Measurements from ENCODE around the gene SYT1.
"Not testable (repeated sequence)": the region's sequence is repeated elsewhere in the genome, so short reads cannot be mapped to it uniquely, and the experiment has no call there.

Gene SYT1

DNA sequence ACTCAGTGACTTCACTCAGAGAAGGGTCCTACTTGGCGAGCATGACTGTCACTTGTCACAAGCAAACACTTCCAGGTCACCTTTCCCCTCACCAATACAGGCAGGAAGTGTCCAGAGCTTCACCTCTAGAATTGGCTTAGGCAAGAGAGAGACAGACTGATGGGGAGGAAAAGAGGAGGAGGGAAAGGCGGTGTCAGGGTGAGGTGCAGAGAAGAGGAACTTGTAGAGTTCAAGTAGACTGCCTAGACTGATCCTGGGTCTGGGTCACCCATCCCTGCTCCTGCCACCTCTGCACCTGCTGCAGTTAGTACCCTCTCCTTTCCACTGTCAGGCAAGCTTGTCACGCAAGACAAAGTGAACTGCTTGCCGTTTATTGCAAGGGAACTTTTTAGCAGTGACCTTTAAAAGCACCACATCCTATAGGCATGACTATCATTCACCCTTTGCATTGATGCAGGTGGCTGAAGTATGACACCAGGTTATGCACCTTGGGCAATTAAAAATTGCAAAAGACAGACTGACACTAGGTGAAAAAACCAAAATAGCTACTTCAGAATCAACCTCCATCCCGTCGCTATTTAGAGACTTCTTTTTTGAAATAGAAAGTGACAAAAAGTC lies 292.4 kb downstream of the SYT1 start:
- DNase-seq: no peak

DNA sequence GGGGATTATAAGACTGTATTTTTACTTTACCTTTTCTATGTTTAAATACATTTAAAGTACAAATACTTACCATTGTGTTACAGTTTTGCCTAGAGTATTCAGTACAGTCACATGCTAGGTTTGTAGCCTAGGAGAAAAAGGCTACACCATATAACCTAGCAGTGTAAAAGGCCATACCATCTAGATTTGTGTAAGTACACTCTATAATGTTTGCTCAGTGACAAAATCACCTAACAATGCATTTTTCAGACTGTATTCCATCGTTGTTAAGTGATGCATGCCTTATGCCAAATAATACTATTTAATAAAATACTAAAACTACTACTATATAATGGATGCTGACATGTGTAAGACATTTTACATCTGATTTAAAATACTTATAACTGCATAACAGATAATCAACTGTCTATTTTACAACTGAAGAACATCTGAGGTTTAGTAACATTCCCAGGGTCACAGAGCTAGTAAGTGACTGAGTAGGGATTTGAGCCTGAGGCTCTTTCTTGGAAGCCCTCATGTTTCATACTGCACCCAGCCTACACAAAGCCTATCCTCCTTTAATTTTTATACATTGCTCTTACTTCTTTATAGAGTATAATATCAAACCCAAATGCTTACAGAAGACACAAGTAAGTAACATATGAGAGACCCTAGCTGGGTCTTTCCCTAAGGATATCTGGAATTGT lies 296.8 kb downstream of the SYT1 start:
- DNase-seq: no peak

DNA sequence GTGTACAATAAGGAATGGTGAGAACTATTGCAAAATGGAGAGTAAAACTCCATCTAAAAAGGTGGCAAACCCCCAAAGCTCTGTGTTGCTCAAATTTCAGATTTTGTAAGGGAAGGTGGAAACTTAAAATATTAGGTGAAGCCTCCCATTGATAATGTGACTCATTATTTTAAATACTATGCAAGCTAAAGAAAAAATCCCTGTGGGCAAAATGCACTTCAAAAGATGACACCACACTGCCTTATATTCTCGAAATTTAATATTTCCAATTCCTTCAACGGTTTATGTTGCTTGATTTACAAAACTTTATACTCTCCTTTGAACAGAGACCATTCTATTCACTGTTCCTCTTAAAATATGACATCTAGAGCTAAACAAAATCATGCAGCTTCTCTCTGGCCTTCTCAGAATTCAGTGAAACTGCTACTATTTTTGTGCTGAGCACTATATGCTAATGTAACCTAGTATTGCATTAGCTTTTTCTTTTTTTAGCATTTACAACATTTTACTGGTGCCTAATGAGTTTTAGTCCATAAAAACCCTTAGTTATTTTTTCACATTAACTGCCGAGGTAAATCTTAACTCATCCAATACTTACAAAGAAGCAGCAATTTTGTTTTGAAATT lies 297.7 kb downstream of the SYT1 start:
- DNase-seq: no peak

DNA sequence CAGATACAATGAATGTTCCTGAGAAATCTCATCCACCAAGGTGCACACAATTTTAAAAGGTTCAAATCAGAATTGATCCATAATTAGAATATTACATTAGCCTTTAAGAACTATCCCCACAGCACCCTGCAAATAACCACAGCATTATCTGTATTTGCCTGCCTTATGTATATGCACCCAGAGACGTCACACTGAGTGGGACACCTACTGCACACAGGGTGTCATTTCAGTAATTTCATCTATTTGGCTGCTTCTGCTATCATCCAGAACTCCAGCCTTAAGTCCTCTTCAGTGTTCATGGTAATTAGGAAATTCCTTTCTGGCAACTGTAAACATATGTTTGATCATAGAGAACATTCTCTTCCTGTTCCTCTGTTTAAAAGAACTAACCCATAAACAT lies 298.4 kb downstream of the SYT1 start:
- DNase-seq: no peak

DNA sequence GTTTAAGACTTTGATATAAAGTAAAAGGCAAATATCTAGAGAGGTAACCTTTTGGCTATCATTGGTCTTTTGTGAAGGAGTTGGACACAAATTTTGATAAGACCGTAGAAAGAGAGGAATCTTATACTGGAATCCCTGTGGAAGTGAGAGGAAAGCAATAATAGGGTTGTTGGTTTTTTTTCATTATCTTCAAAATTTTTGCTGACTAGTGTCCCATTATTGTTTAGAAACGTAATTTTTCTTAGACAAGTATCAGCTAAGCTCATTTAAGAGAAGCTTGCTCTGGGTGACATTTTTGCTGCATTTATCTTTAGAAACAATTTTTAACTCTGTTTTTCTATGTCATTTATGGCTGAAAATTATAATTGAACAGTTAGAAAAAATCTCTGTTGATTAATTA lies 300.3 kb downstream of the SYT1 start:
- no peak for DNase-seq

DNA sequence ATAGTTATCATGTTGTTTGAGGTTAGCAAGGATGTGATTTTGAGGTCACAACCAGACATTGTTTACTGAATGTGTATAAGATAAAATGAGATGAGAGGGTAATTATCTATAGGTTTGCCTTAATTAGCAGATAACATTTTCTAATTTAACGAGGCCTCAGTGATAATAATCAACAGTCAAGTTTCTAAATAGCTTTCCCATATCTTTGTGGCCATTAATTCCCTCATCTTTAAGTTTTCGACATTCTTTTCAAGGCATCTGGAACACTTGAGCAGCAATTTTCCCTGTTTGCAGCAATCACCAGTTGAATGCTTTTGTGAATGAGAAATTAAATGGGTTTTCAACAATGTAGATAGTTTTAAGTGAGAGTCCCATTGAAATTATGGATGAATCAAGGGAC lies 304.1 kb downstream of the SYT1 start:
- DNase-seq: no peak

DNA sequence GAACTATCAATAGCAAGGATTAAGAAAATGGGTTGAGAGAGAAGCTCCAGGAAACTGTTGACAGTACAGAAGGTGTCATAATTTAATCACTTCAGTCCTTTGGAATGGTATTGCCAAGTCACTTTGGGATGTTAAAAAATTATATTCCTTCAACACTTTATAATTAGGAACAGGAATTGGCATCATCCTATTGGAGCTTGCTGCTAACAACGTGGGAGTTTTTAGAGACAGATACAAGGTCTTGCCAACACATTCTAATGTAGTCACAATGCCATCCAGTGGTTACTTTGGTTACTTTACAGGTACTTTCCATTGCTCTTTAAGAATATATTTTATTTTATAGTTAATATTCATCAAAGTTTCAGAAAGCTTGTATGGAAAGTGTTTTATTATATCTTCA lies 310.1 kb downstream of the SYT1 start:
- no peak for DNase-seq

DNA sequence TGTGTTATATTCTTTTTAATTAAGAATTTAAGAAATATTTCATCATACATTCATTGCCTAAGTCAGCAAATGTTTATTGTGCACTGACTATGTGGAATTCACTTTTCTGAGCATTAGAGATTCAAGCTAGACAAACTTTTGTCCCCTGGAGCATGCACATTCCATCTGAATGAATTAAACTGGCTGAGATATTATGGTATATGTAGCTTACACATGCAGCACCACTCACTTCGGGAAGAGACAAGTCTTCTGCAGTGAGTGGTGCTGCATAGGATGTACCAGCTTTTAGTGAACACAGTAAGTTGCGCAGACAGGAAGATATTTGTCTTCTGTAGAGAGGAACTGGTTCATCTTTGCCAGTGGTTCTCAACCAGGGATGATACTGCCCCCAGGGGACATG lies 318.4 kb downstream of the SYT1 start:
- no peak for DNase-seq

DNA sequence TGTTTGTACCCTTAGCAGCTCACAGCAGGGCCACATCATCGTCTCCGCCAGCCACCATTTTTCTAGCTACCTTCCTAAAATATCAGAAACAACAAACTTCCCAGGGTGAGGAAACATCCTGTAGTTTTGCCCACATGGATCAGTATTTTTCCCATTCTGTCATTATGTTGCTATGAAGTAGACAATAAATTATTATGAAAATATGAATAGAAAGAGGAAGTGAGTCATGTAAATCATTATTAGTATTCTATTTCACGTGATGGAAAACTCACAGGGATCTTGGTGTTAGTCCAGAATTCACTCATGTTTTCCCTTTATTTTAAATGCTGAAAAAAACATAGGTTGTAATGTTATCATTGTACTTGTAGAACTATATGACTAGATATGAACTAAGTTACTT lies 319.4 kb downstream of the SYT1 start:
- DNase-seq: no peak

DNA sequence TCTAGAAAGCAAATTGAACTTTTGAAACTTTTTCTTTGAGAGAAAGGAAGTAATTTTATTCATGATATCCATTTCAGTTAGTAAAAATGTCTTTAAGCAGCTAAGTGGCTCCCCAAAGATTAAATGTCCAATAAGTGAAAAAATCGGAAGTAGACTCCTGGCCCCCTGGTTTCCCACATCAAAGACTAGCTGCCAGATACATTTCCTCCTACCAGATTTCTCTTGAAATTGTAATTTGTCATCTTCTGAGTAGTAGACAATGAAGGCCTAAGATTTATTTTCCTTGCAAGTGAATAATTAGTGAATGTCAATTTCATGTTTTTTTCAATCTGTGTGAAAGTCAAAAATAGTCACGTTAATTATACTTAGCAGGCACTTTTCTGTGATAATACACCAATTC lies 321.9 kb downstream of the SYT1 start:
- DNase-seq: no peak

DNA sequence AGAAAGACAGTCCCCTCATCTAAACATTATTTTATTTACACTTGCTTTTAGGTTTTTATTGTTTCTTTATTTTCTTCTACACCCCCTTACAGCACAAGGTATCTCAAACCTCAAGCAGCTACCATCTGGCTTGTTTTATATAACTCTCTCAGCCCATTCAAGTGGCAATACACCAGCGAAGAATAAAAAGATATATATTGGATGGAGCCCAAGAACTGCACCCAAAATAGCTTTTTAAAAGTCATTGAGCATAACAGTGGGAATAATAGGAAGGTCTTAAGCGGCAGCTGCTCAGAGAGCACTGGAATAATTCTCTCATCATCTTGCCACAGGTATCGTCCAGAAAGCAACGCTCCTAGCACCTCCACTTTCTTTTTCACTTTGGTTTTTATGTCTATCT lies 322.5 kb downstream of the SYT1 start:
- no peak for DNase-seq

DNA sequence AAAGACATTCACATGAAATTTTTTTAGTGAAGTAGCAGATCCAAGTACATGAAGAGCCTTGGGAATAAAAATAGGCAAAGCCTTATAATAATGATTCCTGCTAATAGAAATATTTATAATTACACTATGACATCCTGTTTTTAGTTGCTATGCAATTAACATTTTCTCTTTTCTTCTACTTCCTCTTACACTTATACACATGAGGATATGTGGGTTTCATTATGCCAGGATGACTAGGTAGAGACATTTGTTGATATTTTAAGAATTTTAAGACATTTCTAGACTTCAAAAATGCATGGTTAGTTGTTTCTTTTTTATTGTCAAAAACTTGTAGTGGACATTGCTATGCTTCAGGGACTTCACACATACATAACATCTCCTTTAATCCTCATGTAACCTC lies 326.8 kb downstream of the SYT1 start:
- no peak for DNase-seq

DNA sequence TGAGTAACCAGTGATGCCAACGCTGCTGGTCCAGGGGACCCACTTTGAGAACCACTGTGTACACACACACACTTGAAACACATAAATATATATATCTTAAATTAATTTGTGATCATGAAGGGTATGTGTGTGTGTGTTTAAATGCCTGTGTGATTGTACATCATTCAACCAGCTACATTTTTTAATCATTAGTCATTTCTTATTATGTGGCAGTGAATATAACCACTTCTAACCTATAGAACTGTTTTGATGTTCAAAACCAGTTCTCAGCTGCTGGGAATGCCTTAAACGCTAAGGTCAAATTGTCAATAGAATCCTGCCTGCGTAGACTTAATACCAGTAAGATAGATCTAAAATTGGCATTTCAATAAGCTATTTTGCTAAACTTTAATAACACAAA lies 330.0 kb downstream of the SYT1 start:
- DNase-seq: no peak

DNA sequence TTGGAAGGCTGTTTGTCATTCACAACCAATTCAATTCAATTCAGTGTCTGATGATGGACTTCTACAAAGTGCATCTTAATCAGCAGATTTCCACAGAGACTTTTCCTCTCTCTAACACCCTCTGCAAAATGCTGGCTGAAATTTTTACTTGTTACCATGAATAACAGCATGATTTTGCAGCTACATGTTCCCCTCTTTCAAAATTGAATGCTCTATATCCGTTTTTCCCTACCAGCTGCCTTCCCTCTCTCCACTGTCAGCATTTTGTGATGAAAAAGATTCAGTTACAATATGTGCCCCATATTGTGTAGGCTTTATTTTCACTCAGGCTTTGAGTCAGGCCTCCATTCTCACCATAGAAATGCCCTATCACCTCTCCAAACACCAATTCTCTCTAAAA lies 334.6 kb downstream of the SYT1 start:
- no peak for DNase-seq

DNA sequence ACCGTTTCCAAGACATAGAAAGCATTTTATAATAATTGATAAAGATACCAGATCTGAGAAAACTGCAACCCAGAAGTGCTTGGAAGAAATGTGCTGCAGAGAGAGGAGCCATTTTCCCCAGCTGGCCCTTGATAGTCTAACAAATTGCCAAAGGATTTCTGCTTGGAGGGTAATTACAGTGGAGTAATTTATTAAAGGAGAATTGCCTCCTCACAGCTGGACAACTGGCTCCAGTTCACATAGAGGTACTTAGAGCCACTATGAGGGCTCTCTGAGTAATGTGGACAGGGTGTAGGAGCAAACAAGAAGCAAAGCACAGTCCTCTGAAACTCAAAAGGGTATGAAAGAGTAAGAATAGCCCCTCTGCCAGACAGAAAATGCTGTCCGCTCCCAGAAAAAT lies 335.6 kb downstream of the SYT1 start:
- DNase-seq: no peak

DNA sequence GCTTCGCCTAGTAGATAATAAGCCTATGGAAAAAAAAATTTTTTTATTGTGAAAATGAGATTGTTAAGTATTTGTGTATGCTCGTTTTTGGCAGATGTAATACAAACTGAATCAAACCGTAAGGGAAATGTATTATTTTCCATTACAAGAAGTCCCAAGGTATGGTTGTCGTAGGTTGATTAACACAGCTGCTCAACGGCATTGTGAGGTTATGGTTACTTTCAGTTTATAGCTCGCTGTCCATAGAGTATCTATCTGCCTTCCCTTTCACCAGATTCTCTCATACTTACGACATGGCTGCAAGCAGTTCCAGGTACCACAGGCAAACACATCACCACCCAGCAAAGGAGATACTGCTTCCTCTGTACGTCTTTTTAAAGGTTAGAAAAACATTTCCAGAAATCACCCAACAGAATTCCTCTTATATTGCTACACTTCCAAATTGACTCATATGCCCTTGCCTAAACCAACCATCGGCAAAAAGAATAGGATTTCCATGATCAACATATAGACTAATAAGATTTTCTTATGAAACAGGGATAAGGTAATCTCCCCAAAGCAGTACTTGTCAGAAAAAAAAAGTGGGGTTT lies 338.6 kb downstream of the SYT1 start:
- DNase-seq: no peak

DNA sequence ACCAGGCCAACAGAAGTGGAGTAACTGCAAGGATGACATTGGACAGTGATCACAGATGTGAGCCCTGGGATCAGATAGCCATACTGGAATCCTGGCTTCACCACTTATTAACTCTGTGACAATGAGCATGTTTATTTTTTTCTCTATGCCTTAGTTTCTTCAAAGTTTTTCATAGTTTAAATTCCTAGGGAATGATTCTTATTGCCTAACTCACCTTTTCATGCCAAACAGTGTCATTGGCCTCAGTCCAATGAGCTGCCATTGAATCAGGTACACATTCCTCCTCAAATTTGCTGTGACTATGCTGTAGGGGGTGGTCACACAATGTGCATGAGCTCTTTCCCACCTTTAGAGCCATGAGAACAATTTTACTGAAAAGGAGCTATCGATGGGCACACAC lies 342.3 kb downstream of the SYT1 start:
- DNase-seq: no peak

DNA sequence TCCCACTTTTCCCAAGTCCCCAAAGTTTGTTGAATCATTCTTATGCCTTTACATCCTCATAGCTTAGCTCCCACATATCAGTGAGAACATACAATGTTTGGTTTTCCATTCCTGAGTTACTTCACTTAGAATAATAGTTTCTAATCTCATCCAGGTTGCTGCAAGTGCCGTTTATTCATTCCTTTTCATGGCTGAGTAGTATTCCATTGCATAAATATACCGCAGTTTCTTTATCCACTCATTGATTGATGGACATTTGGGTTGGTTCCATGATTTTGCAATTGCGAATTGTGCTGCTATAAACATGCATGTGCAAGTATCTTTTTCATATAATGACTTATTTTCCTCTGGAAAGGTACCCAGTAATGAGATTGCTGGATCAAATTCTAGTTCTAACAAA lies 345.8 kb downstream of the SYT1 start:
- DNase-seq: not testable (repeated sequence)

DNA sequence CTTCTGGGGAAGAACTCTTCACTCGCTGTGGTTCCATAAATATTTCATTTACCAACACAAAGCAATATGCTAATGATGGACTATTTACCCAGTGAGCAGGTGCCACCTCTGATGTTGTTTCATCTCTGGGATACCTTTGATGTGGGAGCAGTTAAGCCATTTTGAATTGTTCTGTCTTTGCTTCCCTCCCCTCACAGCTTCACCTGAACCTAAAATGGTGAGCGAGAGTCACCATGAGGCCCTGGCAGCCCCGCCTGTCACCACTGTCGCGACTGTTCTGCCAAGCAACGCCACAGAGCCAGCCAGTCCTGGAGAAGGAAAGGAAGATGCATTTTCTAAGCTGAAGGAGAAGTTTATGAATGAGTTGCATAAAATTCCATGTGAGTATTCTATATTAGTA lies 352.7 kb downstream of the SYT1 start:
- no peak for DNase-seq

DNA sequence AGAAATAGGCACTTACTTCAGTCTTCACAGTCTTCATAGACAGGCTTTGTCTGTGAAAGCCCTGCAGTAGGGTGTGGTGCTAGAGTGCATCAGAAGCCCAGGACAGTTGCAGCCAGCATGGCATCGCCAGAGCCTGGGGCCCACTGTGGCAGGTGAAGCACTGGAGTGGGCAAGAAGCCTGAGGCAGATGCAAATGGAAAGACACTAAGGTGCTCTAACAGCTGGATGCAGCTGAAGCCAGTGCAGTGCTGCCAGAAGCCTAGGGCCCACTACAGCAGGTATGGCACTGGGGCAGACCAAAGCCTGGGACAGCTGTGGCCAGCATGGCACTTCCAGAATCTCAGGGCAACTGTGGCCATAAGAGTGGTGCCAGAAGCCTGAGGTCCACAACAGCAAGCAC lies 358.6 kb downstream of the SYT1 start:
- no peak for DNase-seq

DNA sequence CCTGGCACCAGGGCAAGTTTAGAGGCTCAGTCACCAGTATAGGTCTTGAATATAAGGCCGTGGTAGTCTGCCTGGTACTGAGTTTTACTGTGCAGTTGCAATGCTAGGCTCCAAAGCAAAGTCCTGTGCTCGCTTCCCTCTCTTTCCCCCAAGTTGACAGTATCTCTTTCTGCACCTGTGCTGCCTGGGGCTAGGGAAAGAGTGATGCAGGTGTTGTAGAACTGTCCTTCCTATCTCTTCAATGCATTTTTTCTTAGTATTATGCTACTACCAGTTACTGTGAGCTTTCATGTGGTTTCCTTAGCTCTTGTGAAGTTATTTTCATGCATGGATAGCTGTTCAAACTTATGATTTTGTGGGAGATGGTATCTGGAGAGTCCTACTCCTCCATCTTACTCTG lies 359.2 kb downstream of the SYT1 start:
- no peak for DNase-seq

DNA sequence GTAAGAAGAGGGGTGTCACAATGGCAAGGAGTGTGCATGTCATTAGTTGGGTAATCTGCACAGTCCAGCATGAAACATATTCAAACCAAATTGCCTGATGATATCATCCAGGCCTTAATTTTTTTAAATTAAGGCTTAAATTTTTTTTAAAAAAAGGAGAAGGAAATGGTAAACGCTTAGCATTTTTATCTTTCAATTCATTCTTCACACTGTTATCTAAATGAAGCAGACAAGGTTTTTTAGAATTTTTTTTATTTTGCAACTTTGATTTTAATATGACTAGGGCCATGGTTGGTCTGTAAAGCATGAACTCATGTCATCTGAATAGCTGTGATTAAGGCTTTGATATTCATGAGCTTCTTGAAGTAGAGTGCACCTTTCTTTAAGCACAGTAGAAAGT lies 362.5 kb downstream of the SYT1 start:
- no peak for DNase-seq

DNA sequence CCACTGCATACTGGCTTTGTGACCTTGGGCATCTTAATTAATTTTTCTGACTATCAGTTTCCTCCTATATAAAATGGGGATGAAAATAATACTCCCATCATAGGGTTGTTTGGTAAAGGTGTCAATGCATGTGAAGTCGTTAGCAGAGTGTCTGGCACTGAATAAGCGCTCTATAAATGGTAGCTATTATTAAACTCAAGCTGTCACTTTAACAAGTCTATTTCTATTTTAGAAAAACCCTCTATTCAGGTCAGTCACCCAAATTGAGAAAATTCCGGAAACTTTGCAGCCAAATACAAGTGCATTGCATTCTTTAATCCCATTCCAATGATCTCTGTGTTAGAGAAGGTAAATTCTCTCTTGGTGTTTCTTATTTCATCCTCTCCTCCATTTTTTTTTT lies 363.1 kb downstream of the SYT1 start:
- DNase-seq: no peak

DNA sequence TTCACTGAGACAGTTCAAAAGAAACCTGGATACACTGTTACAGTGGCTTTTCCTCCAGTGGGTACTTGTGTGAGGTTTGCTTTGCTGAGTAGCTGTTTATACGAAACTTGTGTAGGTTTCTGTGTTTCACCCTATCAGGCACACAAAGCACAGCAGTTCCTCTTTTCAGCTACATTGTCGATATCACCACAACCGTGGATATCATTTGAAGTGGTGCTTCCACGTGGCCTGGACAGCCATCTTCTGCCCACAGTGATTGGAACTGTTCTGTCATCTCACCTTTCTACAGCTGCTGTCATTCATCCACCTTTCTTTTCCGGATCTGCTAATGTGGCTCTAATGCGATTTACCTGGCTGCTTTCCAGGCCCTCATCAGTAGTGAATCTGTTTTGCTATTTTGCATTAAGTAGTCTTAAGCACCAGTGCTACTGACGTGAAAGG lies 368.8 kb downstream of the SYT1 start:
- no peak for DNase-seq

All from NCI-H1048 (cell line).